Hematopoietic multipotent progenitor cell treated with erythropoietin and hydrocortisone succinate and interleukin-3 and kit ligand, for 17 days (in vitro differentiated cells): ENCODE results near the gene AKAP13.

ENCODE experiments used
- DNase-seq: peaks from one replicate; pipeline ENCODE4 v3.0.0-alpha.2; 2015; ENCODE audit warnings: low spot score

The AKAP13 gene

GRCh38 chr15:85667491-85668424 is 287.4 kb downstream of the AKAP13 start:
- no peak for DNase-seq

DNA sequence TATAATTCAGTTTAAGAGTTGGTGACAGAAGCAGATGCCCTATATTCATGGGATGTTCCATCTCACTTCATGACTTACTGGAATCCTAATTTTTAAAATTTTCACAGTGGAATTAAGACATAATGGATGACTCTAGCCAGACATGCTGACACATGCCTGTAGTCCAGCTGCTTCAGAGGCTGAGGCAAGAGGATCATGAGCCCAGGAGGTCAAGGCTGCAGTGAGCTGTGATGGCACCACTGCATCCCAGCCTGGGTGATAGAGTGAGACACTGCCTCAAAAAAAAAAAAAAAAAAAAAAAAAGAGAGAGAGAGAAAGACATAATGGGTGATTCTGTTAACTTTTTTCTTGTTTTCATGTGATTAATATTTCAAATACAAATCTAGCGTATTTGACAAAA is 290.8 kb downstream of the AKAP13 start:
- no peak for DNase-seq

GRCh38 chr15:85672332-85673084 is 292.1 kb downstream of the AKAP13 start:
- DNase-seq = no peak

GRCh38 chr15:85673326-85673725 is 292.9 kb downstream of the AKAP13 start:
- DNase-seq = no peak

DNA sequence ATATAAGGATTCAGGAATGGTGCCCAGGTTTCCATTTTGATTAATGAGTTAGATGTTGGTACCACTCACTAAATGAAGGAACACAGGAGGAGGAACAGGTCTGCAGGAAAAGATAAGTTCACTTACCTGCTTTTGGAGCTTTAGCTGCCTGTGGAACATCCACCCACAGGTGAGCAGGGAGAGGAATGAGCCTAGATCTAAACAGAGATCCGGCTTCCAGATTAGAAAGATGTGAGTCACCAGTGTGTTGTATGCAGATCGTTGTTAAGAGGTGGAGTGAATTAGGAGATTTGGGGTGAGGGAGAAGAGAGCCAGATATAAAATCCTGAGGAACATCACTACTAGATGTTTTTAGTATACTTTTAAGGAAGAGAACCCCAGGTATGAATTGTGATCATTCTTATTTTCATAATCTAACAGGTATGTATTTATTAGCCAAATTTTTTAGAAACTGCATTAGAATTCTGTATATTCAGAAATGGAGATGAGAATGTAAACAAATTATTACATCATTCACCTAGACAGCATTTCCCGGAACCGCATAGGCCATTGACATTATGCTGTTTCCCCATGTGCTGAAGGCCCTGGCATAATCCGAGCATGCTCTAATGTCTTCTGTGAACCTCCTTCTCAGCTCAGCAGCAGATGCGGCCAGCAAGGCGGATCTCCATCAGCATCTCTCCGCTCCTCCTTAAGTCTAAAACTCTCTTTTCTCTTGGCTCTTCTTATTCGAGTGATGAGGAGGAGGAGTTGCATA is 296.1 kb downstream of the AKAP13 start:
- no peak for DNase-seq

DNA sequence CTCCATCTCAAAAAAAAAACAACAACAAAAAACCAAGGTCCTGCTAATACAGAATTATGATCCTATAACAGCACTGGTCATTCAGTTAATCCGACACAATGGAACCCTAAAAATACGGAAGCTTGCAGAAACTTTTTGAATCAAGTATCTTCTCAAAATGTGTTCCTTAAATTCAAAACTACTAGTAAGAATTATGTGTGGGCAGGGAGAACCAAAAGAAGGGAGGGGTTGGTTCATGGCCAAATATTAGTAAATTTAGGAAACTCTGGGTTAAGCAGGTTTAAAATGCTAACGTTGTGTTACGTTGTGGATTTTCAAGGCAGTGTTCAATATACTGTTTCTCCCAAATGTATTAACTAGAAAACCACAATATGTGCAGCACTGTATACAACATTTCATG is 298.8 kb downstream of the AKAP13 start:
- DNase-seq = no peak

GRCh38 chr15:85681386-85681785 is 301.0 kb downstream of the AKAP13 start:
- no peak for DNase-seq

DNA sequence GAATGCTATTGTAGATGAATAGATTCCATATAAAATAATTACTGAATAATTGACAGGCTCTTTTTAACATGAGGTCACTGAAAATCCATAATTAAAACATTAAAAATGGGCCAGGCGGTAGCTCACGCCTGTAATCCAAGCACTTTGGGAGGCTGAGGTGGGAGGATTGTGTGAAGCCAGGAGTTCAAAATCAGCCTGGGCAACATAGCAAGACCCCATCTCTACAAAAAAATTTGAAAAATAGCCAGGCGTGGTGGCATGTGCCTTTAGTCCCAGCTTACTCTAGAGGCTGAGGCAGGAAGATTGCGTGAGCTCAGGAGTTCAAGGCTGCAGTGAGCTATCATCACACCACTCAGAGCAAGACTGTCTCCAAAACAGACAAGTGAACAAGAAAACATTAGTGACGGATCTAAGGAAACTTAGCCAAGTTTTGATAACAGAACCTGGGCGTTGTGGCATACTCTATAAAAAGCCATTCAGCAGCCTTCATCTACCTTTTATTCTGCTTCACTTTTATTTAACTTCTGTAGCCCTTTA is 303.8 kb downstream of the AKAP13 start:
- no peak for DNase-seq

GRCh38 chr15:85685356-85685755 is 305.0 kb downstream of the AKAP13 start:
- DNase-seq = no peak

- DNase-seq = no peak
Measured at GRCh38 chr15:85687329-85687728, 306.9 kb downstream of the AKAP13 start.

GRCh38 chr15:85688711-85689110 is 308.3 kb downstream of the AKAP13 start:
- no peak for DNase-seq

- no peak for DNase-seq
Measured at GRCh38 chr15:85689729-85690128, 309.3 kb downstream of the AKAP13 start.

DNA sequence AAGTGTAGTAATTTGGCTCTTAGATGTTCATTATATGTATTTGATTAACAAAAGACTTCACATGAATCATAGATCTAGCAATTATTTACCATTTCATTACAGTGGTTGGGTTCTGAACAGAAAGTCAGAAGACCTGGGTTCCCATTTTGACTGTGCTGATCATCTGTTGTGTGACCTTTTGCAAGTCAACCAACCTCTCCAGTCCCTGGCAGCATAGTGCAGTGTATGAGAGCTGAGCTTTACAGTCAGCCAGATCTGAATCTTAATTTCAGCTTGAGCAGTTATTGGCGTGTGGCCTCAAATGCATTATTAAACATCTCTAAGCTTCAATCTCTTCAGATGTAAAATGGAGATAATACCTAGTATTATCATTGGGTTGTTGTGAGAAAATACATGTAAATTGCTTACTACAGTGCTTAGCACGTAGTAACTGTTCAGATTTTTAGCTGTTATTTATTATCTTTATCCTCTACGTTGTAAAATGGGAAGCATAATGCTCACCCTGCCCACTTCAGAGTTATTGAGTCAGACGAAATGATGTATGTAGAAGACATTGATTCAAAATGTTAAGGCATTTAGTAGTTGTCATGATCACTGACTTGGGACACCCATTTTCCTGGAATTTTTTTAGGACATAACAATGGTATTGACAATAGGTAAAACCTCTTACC is 310.3 kb downstream of the AKAP13 start:
- no peak for DNase-seq

DNA sequence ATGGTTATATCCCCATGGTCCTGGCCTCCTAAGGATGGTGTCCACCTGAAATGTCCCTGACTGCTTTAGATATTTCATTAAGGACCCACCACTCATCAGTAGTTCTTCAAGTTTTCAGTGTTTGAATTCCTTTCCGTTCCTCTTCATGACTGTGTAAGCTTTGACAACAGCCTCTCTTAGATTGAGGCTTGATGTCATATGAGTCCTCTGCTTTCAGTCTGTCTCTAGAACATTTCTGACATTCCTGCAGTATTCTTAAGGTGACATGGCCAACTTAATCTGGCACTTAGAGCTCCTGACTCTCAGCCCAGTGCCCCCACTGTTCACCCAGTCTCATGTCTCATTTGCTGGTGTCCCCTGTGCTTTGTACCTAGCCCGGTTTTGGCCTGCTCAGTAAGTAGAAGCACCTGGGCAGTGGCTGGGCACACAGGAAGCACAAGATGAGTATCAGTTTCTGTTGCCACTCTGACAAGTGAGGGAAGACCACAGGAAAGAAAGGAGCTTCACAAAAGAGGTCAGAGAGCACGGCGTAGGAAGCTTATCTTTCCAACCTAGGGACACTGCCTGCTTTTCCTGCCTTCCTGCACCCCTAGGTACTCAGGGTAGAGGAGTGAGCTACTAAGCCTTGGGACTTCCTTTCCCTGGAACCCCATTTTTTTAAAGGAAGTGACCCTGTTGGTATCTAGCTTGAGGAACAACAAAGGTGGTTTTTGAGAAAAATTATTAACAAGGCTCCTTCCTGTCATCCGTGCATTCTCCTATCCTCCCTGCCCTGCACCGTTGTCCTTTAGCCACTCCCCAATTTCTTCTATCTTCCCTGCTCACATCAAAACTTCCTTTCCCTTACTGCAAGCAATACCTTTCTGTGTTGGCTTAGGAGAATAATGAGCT is 311.2 kb downstream of the AKAP13 start:
- DNase-seq = no peak

DNA sequence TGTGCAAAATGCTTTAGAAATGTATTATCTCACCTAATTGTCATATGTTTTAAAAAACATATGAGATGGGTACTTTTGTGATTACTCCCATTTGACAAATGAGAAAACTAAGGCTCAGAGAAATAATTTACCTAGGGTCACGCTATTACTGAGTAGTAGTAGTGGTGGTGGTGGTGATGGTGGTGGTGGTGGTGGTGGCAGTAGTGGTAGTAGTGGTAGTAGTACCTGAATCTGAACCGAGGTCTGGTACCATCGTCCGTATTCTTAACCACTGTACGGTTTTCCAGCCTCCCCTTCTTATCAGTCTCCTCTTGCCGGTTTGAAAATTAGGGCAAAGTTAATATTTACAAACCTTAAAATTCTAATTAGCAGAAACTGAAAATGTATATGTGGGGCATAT is 311.9 kb downstream of the AKAP13 start:
- no peak for DNase-seq

DNA sequence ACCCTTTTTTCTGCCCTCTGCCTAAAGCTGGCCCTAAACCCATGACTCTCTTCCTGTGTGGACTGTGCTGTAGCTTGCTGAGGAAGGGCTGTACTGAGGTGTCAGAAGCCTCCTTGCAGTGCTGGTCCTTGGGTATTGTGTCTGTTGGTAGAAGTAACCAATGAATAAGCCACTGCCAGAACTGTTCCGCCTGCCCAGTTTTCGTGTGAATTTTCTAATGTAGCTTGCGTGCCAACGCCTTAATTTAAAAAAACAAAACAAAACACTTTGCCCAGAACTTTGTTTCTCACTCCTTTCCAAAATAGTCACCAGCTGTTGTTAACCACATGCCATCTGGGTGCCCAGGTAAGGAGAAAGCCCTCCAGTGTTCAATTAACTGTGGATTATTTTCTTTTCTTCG is 312.5 kb downstream of the AKAP13 start:
- DNase-seq = no peak

DNA sequence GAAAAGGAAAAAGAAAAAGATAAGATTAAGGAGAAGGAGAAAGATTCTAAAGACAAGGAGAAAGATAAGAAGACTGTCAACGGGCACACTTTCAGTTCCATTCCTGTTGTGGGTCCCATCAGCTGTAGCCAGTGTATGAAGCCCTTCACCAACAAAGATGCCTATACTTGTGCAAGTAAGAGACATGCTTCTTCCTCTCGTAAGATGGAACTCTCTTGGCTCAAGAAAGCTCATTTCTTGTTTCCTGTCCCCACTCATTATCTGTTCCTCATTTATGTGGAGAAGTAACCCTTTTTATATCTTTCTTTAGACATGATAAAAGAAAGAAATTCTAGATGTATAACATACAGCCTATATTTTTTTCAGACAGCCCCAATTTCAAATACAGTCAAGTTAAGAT is 312.9 kb downstream of the AKAP13 start:
- no peak for DNase-seq

DNA sequence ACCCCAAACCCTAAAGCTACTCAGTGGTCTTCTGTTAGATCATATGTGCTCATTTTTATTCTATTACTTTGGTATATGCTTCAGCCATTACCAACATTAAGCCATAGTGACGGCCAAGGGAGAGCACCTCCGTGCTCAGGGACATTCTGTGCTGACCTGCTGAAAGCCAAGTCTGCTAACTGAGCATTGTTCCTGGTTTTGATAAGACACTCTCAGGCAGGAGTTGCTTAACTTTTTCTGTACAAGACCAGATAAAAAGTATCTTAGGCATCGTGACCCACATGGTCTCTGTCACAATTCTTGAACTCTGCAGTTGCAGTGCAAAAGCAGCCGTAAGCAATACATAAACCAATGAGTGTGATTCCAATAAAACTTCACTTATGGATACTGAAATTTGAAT is 313.7 kb downstream of the AKAP13 start:
- DNase-seq = no peak

- DNase-seq = no peak
Measured at GRCh38 chr15:85700767-85701166, 320.4 kb downstream of the AKAP13 start.

DNA sequence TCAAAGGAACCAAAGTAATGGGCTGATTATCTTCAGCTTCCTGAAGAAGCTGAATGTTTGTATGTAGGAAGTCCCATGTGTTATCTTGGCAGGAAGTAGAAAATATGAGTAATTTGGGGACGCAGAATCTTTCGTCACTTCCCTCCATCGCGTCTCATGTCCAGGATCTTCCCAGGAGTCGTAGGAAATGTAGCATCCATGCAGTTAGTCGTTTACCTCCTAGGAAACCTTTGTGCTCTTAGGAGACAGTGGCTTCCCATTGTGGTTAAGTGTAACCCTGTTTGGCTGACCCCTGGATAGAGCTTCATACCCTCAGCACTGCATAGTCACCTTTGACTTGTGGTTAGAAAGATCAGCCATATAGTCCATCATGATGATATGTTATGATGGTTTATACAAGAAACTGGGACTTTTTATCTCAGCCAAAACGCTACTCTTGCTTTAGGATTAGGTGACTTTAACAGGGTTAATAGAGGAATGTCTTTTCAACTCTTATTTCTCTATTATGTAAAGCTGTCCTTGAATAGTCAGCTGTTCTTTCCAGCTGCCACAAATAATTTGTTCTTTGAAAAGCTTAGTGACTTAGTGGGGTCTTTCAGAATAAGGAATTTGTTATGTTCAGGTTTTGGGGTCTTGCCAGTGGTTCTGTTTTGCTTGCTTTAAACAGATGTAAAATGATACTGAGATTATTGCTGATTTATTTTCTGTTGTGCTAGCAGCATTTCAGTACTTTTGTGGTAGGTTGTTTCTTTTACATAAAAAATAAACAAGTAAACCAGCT is 322.1 kb downstream of the AKAP13 start:
- no peak for DNase-seq
